Measurements from ENCODE around the gene KCNJ13. TPM values are rescaled to one million over a fixed set of nuclear protein-coding genes. Genes with fewer than 3 reads are reported as not detected.
A peak's percentile ranks its signal among the peaks of the same experiment; 100 is the strongest.

KCNJ13 gene
- 0.09 TPM for polyA plus RNA-seq

DNA sequence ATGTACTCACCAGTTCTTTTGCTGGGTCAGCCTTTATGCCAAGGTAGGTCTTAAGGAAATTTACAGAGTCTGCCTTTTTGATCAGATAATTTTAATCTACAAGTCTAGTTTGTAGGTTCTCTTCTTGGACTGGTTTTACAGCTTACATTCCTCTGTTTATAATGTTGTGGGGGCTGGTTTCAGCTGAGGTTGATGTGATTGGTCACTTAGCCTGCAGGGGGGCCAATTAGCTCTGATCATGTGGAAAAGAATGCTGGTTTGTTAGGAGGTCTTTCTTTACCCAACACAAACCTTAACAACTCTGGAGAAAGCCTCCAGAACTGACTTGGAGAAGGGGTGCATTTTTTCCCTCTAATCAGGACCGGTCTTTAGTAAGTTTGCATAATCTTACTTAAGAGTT, at the start of gene KCNJ13:
Gene KCNJ13, minus strand, starts transcription at position 131 of the 400 bp plus-strand sequence. CDS start 5,203 bp downstream, outside the sequence.
- no peak within 1 kb of the TSS for H3K4me3 Mint-ChIP-seq
- no peaks in the 10 kb centered on the region for H3K27me3 Mint-ChIP-seq
- H3K4me1 Mint-ChIP-seq = peaks cover 15 to 19% (median 19%) of the 10 kb centered on the region in 3 donors
- H3K36me3 Mint-ChIP-seq = peaks cover 3% of the 10 kb centered on the region
- no peak within 1 kb of the TSS for H3K27ac Mint-ChIP-seq
- no peaks in the 10 kb centered on the region for H3K9me3 Mint-ChIP-seq

DNA sequence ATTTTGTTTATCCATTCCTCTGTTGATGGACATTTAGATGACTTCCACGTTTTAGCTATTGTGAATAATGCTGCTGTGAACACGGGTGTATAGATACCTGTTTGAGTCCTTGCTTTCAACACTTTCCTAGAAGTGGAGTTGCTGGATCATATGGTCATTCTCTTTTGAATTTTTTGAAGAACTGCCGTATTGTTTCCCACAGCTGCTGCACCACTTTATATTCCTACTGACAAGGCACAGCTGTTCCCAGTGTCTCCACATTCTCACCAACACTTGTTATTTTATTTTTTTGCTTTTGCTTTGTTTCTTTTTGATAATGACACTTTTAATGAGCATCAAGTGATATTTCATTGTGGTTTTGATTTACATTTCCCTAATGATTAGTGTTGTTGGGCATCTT, 41.4 kb upstream of the KCNJ13 start:
- Mint-ChIP-seq H3K27me3 (no peaks in the 10 kb centered on the region), H3K4me1 (peaks cover 0 to 1% (median 0%) of the 10 kb centered on the region in 3 donors), H3K27ac (peak overlapping the region in 1 of 3 donors; percentile 20), H3K9me3 (no peaks in the 10 kb centered on the region), H3K4me3 (no peak overlapping the region), H3K36me3 (peaks cover 19% of the 10 kb centered on the region)

DNA sequence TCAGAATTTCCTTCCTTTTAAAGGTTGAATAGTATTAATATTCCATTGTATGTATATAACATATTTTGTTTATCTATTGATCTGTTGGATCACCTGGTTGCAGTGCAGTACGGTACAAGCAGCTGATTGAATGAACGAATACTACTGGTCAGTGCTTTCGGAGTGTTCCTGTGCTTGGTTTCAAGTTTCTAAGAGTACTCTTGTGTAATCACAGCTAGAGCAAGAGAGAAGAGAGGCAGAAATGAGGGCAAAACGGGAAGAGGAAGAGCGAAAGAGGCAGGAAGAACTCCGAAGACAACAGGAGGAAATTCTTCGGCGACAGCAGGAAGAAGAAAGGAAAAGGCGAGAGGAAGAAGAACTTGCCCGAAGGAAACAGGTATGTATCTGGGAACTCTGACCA, 40.3 kb upstream of the KCNJ13 start:
- H3K4me1 Mint-ChIP-seq = peaks cover 0 to 1% (median 0%) of the 10 kb centered on the region in 3 donors
- no peak overlapping the region for H3K27ac Mint-ChIP-seq
- peaks cover 19% of the 10 kb centered on the region for H3K36me3 Mint-ChIP-seq
- no peaks in the 10 kb centered on the region for H3K27me3 Mint-ChIP-seq
- no peak overlapping the region for H3K4me3 Mint-ChIP-seq
- H3K9me3 Mint-ChIP-seq = no peaks in the 10 kb centered on the region

DNA sequence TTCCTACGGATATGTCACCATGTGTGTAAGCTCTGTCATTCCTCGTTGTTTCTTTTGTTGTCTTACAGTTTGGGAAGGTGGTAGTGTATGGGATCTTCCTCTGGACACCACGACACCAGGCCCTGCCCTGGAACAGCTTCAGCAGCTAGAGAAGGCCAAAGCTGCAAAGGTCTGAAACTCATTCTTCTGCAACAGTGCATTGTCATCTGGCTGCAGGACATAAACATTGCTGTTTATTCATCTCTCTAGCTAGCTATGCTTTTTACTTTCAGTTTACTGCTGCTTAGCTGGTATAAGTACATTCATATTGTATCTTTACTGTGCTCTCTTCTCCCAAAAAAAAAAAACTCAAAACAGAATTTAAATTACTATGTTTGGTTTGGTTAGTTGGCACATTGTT, 39.2 kb upstream of the KCNJ13 start:
- H3K9me3 Mint-ChIP-seq = no peaks in the 10 kb centered on the region
- H3K36me3 Mint-ChIP-seq = peaks cover 17% of the 10 kb centered on the region
- H3K27ac Mint-ChIP-seq = no peak overlapping the region
- H3K27me3 Mint-ChIP-seq = no peaks in the 10 kb centered on the region
- H3K4me1 Mint-ChIP-seq = peaks cover 0 to 1% (median 0%) of the 10 kb centered on the region in 3 donors
- H3K4me3 Mint-ChIP-seq = peak overlapping the region in 1 of 4 donors; percentile 58

DNA sequence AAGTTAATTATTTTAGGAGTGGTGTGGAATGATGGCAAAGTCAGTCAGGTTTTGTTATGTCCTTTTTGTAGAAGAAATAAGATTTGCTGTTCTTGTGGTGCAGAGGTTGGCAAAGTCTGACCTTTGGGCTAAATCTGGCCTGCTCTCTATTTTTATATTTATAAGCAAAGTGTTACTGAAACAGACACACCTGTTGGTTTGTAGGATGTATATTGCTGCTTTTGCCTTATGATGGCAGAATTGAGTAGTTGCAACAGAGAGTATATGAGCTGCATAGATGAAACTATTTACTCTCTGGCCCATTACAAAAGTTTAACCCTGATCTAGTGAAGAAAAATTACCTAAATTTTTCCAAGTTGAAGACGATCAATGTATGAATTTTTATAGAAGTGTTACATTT, 34.1 kb upstream of the KCNJ13 start:
- Mint-ChIP-seq H3K27ac (no peak overlapping the region), H3K4me1 (no peaks in the 10 kb centered on the region), H3K9me3 (no peaks in the 10 kb centered on the region), H3K27me3 (no peaks in the 10 kb centered on the region), H3K4me3 (no peak overlapping the region), H3K36me3 (peaks cover under 1% of the 10 kb centered on the region)

DNA sequence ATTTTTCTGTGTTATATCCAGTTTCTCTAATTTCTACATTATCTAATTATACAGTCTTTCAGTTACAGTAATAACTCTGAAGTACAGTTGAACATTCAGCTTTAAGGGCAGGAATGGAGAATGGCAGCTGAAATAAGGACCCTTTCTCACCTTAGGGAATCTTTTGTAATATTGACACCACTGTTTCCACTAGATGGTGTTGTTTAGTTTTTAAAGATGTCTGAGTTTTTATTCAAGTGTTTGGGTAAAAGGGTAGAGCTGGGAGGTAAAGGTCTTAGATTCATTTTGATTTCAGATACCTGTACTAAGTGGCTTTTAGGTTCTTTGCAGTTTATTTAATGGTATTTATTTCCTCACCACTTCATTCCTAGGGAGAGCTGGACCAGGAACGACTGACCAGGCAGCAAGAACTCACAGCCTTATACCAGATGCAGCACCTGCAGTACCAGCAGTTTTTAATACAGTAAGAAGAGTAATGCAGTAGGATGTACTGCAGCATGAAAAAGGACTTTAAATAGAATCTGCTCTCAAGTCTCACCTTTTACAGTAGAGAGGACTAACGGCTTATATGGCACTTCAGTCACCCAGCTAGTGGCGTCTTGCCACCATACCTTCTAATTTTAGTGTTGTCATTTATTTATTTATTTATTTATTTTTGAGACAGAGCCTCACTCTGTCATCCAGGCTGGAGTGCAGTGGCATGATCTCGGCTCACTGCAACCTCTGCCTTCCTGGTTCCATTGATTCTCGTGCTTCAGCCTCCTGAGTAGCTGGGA, 33.2 kb upstream of the KCNJ13 start:
- Mint-ChIP-seq H3K4me3 (no peak overlapping the region), H3K27me3 (no peaks in the 10 kb centered on the region), H3K9me3 (no peaks in the 10 kb centered on the region), H3K4me1 (no peaks in the 10 kb centered on the region), H3K27ac (peak overlapping the region in 1 of 3 donors; percentile 54), H3K36me3 (peaks cover 2% of the 10 kb centered on the region)

DNA sequence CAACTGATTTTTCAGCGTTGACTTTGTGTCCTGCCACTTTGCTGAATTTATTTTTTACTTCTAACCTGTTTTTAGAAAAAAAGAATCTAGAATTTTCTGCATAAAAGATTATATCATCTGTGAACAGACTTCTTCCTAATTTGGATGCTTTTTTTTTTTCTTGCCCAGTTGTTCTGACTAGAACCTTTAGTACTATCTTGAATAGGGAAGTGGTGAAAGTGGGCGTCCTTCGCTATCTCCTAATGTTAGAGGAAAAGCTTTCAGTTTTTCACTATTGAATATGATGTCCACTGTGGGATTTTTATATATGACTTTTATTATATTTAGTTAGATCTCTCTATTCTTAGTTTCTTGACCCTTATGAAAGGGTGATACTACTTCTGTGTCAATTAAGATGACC, 25.7 kb upstream of the KCNJ13 start:
- Mint-ChIP-seq H3K4me1 (peaks cover 0 to 3% (median 0%) of the 10 kb centered on the region in 3 donors), H3K27me3 (no peaks in the 10 kb centered on the region), H3K4me3 (no peak overlapping the region), H3K27ac (no peak overlapping the region), H3K9me3 (peaks cover 2 to 5% (median 3%) of the 10 kb centered on the region in 3 donors), H3K36me3 (peaks cover 17% of the 10 kb centered on the region)

DNA sequence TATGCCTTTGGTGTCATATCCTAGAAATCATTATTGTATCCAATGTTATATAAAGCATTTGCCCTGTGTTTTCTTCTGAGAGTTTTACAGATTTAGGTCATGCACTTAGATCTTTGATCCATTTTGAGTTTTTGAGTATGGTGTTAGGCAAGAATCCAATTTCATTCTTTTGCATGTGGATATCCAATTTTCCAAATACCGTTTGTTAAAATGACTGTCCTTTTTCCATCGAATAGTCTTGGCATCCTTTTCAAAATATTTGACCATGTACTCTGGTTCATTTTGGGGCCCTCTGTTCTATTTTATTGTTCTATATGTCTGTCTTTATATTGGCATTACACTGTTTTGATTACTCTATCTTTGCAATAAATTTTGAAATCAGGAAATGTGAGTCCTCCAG, 23.8 kb upstream of the KCNJ13 start:
- Mint-ChIP-seq H3K36me3 (peaks cover 17% of the 10 kb centered on the region), H3K4me3 (no peak overlapping the region), H3K9me3 (peaks cover 2 to 5% (median 3%) of the 10 kb centered on the region in 3 donors), H3K27me3 (no peaks in the 10 kb centered on the region), H3K27ac (peak overlapping the region in 1 of 3 donors; percentile 21), H3K4me1 (peaks cover 0 to 3% (median 0%) of the 10 kb centered on the region in 3 donors)

DNA sequence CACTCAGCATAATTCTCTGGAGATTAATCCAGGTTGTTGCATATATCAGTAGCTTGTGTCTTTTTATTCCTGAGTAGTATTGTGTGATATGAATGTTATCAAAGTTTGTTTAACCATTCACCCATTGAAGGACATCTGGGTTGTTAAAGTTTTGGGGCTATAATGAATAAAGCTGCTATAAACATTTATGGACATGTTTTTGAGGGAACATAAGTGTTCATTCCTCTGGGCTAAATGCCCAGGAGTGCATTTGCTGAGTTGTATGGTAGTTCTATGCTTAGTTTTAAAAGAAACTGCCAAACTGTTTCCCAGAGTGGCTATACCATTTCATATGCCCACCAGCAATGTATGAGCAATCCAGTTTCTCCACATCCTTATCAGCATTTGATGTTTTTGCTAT, 21.8 kb upstream of the KCNJ13 start:
- peaks cover 0 to 3% (median 0%) of the 10 kb centered on the region in 3 donors for H3K4me1 Mint-ChIP-seq
- H3K9me3 Mint-ChIP-seq = peaks cover 2 to 5% (median 3%) of the 10 kb centered on the region in 3 donors
- H3K4me3 Mint-ChIP-seq = no peak overlapping the region
- peaks cover 18% of the 10 kb centered on the region for H3K36me3 Mint-ChIP-seq
- H3K27me3 Mint-ChIP-seq = no peaks in the 10 kb centered on the region
- no peak overlapping the region for H3K27ac Mint-ChIP-seq

DNA sequence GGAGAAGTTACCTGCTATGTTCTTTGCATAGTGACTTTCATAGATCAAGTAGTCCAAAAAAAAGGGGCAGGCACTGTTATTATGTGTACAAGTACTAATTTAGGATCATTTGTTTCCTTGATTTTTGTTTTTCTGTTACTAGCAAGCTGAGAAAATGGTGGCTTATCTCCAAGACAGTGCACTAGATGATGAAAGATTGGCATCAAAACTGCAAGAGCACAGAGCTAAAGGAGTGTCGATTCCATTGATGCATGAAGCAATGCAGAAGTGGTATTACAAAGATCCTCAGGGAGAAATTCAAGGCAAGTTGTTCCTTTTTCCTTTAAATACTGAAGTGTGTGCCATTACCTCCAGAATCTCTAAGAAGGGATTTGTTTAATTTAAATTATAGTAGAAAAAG, 19.6 kb upstream of the KCNJ13 start:
- Mint-ChIP-seq H3K27me3 (no peaks in the 10 kb centered on the region), H3K36me3 (peaks cover 8% of the 10 kb centered on the region), H3K4me3 (no peak overlapping the region), H3K27ac (peak overlapping the region in 1 of 3 donors; percentile 20), H3K9me3 (peaks cover 0 to 3% (median 0%) of the 10 kb centered on the region in 3 donors), H3K4me1 (peaks cover 0 to 3% (median 0%) of the 10 kb centered on the region in 3 donors)

DNA sequence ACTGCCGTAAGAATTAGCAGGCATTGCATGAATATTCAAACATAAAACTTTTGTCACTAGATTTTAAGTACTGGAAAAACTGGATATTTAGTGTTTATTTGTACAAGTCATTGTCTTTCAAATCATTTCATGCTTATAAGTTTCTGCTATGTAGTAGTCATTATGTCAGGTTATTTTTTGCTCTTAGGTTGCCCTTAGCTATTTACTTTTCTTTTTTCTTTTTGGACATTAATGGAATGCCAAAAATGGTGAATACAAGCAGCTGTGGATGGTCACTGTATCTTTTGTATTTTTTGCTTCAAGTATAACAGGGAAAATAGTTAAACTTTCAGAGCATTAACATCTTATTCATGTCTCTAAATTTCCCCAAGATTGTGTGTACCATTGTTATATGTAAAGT, 18.6 kb upstream of the KCNJ13 start:
- H3K27me3 Mint-ChIP-seq = no peaks in the 10 kb centered on the region
- peaks cover 0 to under 1% (median 0%) of the 10 kb centered on the region in 3 donors for H3K9me3 Mint-ChIP-seq
- no peak overlapping the region for H3K4me3 Mint-ChIP-seq
- H3K4me1 Mint-ChIP-seq = peaks cover 0 to 3% (median 0%) of the 10 kb centered on the region in 3 donors
- H3K36me3 Mint-ChIP-seq = peaks cover 8% of the 10 kb centered on the region
- H3K27ac Mint-ChIP-seq = no peak overlapping the region

DNA sequence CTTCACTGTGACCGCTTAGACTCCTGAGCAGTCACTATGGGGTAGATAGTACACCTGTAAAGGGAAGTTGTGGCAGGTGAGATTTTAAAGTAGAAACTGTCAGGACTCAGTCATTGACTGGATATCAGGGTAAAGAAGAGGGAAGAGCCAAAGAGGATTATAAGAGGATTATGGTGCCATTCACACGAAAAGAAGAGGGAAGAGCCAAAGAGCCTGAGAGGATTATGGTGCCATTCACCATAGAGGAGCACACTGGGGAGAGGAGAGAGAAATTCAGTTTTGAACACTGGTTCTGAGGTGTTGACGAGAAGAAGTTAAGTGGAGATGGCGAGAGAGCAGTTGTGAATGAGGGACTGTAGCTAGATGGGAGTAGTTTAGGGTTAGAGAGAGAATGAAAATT, 16.9 kb upstream of the KCNJ13 start:
- Mint-ChIP-seq H3K9me3 (no peaks in the 10 kb centered on the region), H3K4me1 (no peaks in the 10 kb centered on the region), H3K27ac (no peak overlapping the region), H3K27me3 (no peaks in the 10 kb centered on the region), H3K4me3 (no peak overlapping the region), H3K36me3 (peaks cover 7% of the 10 kb centered on the region)

DNA sequence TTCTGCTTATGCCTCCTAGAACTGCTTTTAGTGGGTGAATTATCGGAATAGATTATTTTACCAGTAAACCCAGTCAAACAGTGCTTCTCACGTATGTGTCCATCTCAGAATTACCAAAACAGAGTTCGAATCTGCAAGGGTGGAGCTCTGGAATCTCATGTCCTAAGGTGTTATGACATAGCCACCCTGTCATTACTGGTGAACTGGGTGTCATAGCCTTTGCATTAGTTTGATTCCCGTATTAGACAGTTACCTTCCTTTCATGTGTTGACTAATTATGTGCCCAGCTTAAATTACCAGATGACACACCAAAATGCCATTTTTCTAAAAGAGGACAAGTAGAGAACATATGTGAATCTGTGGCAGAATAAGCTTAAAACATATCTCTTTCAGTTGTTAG, 15.2 kb upstream of the KCNJ13 start:
- no peak overlapping the region for H3K4me3 Mint-ChIP-seq
- H3K27ac Mint-ChIP-seq = no peak overlapping the region
- no peaks in the 10 kb centered on the region for H3K27me3 Mint-ChIP-seq
- peaks cover 0 to 5% (median 0%) of the 10 kb centered on the region in 3 donors for H3K4me1 Mint-ChIP-seq
- no peaks in the 10 kb centered on the region for H3K9me3 Mint-ChIP-seq
- peaks cover 6% of the 10 kb centered on the region for H3K36me3 Mint-ChIP-seq

DNA sequence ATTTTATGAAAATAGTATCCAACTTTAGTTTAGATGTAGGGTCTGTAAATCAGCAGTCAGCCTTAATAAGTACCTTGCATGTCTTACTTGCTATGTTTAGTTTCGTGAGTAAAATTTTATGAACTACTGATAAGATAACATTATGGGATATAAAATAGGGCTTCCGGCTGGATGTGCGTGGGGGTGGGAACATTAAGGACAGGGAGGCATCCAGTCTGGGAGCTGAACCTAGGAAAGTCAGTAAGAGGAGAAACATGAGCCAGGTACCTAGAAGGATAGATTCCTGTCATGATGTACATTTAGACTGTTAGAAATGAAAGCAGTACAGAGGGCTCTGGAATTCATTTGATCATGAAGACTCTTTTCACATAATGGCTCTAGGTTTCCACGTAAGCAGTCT, 12.7 kb upstream of the KCNJ13 start:
- H3K27ac Mint-ChIP-seq = no peak overlapping the region
- H3K9me3 Mint-ChIP-seq = no peaks in the 10 kb centered on the region
- no peak overlapping the region for H3K4me3 Mint-ChIP-seq
- no peaks in the 10 kb centered on the region for H3K27me3 Mint-ChIP-seq
- H3K4me1 Mint-ChIP-seq = peaks cover 0 to 5% (median 0%) of the 10 kb centered on the region in 3 donors
- peaks cover 4% of the 10 kb centered on the region for H3K36me3 Mint-ChIP-seq

DNA sequence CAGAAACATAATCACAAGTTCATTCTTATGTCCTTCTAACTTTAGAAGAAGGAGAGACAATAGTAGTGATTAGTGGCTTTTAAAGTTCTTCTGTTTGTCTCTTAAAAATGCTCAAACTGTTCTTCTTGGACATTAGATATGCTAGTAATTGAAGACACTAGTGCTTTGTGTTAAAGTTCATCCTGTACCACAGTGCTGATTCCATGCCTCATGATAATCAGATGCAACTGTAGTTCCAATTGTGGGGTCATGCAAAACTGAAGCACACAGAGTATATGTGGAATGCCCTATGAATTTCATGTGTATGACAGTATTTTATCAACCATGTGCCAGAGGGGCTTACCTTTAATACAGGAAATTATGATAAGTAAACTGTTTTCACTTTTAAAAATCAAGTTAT, 11.4 kb upstream of the KCNJ13 start:
- Mint-ChIP-seq H3K4me3 (no peak overlapping the region), H3K9me3 (no peaks in the 10 kb centered on the region), H3K36me3 (peaks cover 6% of the 10 kb centered on the region), H3K4me1 (peaks cover 0 to 5% (median 0%) of the 10 kb centered on the region in 3 donors), H3K27me3 (no peaks in the 10 kb centered on the region), H3K27ac (no peak overlapping the region)

DNA sequence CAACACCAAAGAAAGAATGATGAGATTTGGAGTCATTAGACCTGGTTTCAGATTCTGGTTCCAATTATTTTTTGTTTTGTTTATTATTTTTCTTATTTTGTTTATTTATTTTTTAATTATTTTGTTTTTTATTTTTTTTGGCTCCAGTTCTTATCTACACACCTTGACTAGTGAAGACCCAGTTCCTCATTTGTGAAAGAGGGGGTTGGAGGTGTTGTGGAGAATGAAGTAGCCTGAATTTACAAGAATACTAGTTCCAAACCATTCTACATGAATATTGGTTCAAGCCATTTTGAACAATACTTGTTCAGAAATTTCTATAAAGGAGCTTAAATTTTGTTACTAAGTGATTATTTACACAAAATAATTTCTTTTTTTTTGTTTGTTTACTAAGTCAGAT, 6.9 kb upstream of the KCNJ13 start:
- Mint-ChIP-seq H3K4me3 (no peak overlapping the region), H3K4me1 (peaks cover 0 to 5% (median 4%) of the 10 kb centered on the region in 3 donors), H3K27ac (no peak overlapping the region), H3K9me3 (no peaks in the 10 kb centered on the region), H3K36me3 (peaks cover 4% of the 10 kb centered on the region), H3K27me3 (no peaks in the 10 kb centered on the region)
